Testis (tissue), 2 donors: Measurements from ENCODE around the gene NUP88.

Experiments used
- CTCF ChIP-seq, 3 experiments: fragments of 450-650 bp in 2 of 3; fragments of 200-600 bp in 1 of 3; sonication (generic) in 1 of 3; IDR thresholded peaks; one replicate each; pipeline ENCODE4 v1.5.1; 2016 to 2019; ENCODE audit warnings: antibody characterized with exemption in 3 of 3, mild to moderate bottlenecking in 2 of 3, moderate library complexity in 1 of 3
- POLR2A ChIP-seq: fragments of 450-650 bp; IDR thresholded peaks from one replicate; pipeline ENCODE4 v1.6.1; 2017; ENCODE audit warnings: antibody characterized with exemption, mild to moderate bottlenecking, moderate library complexity

GRCh38 chr17:5425826-5426225 is 6.4 kb upstream of the NUP88 start:
- TF ChIP-seq CTCF (IDR thresholded peaks at IDR 0.05), result no peak
- TF ChIP-seq POLR2A, result no peak
